ENCODE data around the gene RSL1D1.

- TF ChIP-seq, protein P1, sequence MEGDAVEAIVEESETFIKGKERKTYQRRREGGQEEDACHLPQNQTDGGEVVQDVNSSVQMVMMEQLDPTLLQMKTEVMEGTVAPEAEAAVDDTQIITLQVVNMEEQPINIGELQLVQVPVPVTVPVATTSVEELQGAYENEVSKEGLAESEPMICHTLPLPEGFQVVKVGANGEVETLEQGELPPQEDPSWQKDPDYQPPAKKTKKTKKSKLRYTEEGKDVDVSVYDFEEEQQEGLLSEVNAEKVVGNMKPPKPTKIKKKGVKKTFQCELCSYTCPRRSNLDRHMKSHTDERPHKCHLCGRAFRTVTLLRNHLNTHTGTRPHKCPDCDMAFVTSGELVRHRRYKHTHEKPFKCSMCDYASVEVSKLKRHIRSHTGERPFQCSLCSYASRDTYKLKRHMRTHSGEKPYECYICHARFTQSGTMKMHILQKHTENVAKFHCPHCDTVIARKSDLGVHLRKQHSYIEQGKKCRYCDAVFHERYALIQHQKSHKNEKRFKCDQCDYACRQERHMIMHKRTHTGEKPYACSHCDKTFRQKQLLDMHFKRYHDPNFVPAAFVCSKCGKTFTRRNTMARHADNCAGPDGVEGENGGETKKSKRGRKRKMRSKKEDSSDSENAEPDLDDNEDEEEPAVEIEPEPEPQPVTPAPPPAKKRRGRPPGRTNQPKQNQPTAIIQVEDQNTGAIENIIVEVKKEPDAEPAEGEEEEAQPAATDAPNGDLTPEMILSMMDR (conservative IDR thresholded peaks at IDR 0.05 in 1 of 2, IDR thresholded peaks at IDR 0.05 in 1 of 2; ENCODE audit: low read depth in 1 of 2, low read length in 2 of 2): no peak
- TF ChIP-seq EZH2 (IDR thresholded peaks at IDR 0.05; ENCODE audit: low read length, missing control alignments): no peak
Observed at GRCh38 chr16:11841026-11841425, 10.3 kb downstream of the RSL1D1 start.
